ENCODE data around the gene SRP19. TPM values are rescaled to one million over a fixed set of nuclear protein-coding genes. Genes with fewer than 3 reads are reported as not detected.
A peak's percentile ranks its signal among the peaks of the same experiment; 100 is the strongest.
"Not testable (repeated sequence)": the region's sequence is repeated elsewhere in the genome, so short reads cannot be mapped to it uniquely, and the experiment has no call there.

The SRP19 gene
- 10 to 100 TPM; 62.3 to 78.2 (median 75.0) TPM for polyA plus RNA-seq (ENCODE audit: insufficient read depth in 1 of 5, insufficient read length in 5 of 5, low replicate concordance in 1 of 5)
- long read RNA-seq, donor 1, transcript SRP19-206 (5 exons, 2,841 nt) = major isoform, 22 of 35 reads
- long read RNA-seq, donor 1, partial matches to known transcripts = 0 of 35 reads
- long read RNA-seq, donor 1, other reads (novel, unspliced or antisense) = 0 of 35 reads
- long read RNA-seq, donor 2, transcript SRP19-206 (5 exons, 2,841 nt) = major isoform, 19 of 20 reads
- long read RNA-seq, donor 2, partial matches to known transcripts = 0 of 20 reads
- long read RNA-seq, donor 2, other reads (novel, unspliced or antisense) = 0 of 20 reads
- long read RNA-seq, donor 3, transcript SRP19-206 (5 exons, 2,841 nt) = major isoform, 27 of 41 reads
- long read RNA-seq, donor 3, transcript SRP19-205 (2 exons, 473 nt) = minor isoform, 6 of 41 reads
- long read RNA-seq, donor 3, partial matches to known transcripts = 0 of 41 reads
- long read RNA-seq, donor 3, other reads (novel, unspliced or antisense) = 0 of 41 reads
- long read RNA-seq, donor 4, transcript SRP19-206 (5 exons, 2,841 nt) = major isoform, 9 of 125 reads
- long read RNA-seq, donor 4, partial matches to known transcripts = 113 of 125 reads
- long read RNA-seq, donor 4, other reads (novel, unspliced or antisense) = 0 of 125 reads
- long read RNA-seq, donor 5, transcript SRP19-206 (5 exons, 2,841 nt) = major isoform, 37 of 49 reads
- long read RNA-seq, donor 5, partial matches to known transcripts = 0 of 49 reads
- long read RNA-seq, donor 5, other reads (novel, unspliced or antisense) = 0 of 49 reads
- long read RNA-seq, donor 6, transcript SRP19-206 (5 exons, 2,841 nt) = major isoform, 30 of 205 reads
- long read RNA-seq, donor 6, partial matches to known transcripts = 169 of 205 reads
- long read RNA-seq, donor 6, other reads (novel, unspliced or antisense) = 0 of 205 reads
- long read RNA-seq, donor 7, transcript SRP19-201 (5 exons, 937 nt) = minor isoform, 6 of 26 reads
- long read RNA-seq, donor 7, transcript SRP19-206 (5 exons, 2,841 nt) = major isoform, 13 of 26 reads
- long read RNA-seq, donor 7, partial matches to known transcripts = 0 of 26 reads
- long read RNA-seq, donor 7, other reads (novel, unspliced or antisense) = 0 of 26 reads
- long read RNA-seq, donor 8, transcript SRP19-206 (5 exons, 2,841 nt) = major isoform, 8 of 10 reads
- long read RNA-seq, donor 8, partial matches to known transcripts = 0 of 10 reads
- long read RNA-seq, donor 8, other reads (novel, unspliced or antisense) = 0 of 10 reads

- DNase-seq = peak; percentile 93 to 95
Observed at GRCh38 chr5:112860929-112861637, at the start of gene SRP19. TSS of gene SRP19 (plus strand) at chr5:112861287. CDS start at chr5:112861377, 90 bp downstream.

DNA sequence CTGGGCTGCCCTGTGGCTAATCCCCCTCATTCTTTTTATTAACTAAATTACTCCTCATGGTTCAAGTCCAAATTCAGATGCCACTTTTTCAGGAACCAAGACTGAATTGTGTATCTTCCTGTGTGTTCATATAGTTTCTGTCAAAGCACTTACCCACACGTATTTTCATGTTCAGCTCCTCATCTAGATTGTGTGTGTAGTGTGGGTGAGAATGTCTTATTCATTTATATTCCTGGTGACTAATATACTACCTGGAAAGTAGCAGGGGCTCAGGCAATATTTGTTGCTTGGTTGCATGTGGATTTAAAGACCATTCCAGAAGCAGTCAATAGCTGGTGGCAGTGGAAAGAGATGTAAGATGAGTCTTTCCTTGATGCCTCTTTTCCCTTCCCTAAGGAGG lies 48.5 kb upstream of the SRP19 start:
- DNase-seq = no peak

GRCh38 chr5:112820246-112820645 lies 40.8 kb upstream of the SRP19 start:
- DNase-seq = no peak

GRCh38 chr5:112822456-112822855 lies 38.6 kb upstream of the SRP19 start:
- DNase-seq = no peak

GRCh38 chr5:112823181-112823580 lies 37.9 kb upstream of the SRP19 start:
- DNase-seq = no peak

GRCh38 chr5:112823656-112824055 lies 37.4 kb upstream of the SRP19 start:
- DNase-seq = no peak

- DNase-seq = no peak
Observed at GRCh38 chr5:112824197-112824596, 36.9 kb upstream of the SRP19 start.

- DNase-seq = no peak
Observed at GRCh38 chr5:112830378-112830777, 30.7 kb upstream of the SRP19 start.

- no peak for DNase-seq
Observed at GRCh38 chr5:112833971-112834370, 27.1 kb upstream of the SRP19 start.

- DNase-seq = no peak
Observed at GRCh38 chr5:112844489-112844888, 16.6 kb upstream of the SRP19 start.

DNA sequence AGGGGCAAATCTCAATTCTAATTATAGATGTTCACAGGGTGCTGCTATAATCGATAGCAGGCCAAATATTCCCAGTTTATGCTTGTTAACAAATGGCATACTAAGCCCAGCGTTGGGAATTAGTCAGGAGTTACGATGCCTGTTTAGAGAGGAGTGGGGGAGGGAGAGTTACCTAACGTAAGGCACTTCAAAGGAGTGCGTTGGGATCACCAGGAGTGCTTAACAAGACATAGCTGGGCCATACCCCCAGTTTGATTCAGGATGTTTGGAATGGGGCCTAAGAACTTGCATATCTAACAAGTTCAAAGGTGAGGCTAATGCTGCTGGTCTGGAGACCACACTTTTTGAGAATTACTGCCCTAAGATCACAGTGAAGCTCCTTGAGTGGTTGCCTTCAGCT lies 14.5 kb upstream of the SRP19 start:
- no peak for DNase-seq

GRCh38 chr5:112847306-112847705 lies 13.8 kb upstream of the SRP19 start:
- DNase-seq = no peak

GRCh38 chr5:112848116-112848811 lies 12.8 kb upstream of the SRP19 start:
- DNase-seq = peak; percentile 13 to 33

- no peak for DNase-seq
Observed at GRCh38 chr5:112849912-112850311, 11.2 kb upstream of the SRP19 start.

- DNase-seq = no peak
Observed at GRCh38 chr5:112854651-112855050, 6.4 kb upstream of the SRP19 start.

DNA sequence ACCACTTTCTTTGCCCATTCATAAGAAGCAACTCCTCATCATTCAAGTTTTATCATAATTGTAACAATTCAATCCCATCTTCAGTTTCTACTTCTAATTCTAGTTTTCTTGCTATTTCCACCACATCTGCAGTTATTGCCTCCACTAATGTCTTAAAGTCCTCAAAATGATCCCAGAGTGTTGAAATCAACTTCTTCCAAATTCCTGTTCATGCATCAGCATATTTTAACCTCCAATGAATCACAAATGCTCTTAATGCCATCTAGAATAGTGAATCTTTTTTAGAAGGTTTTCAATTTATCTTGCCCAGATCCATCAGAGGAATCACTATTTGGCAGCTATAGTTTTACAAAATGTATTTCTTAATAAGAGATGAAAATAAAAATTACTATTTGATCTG lies 3.2 kb upstream of the SRP19 start:
- no peak for DNase-seq

GRCh38 chr5:112860571-112860928 lies 537 bp upstream of the SRP19 start:
- not testable (repeated sequence) for DNase-seq

DNA sequence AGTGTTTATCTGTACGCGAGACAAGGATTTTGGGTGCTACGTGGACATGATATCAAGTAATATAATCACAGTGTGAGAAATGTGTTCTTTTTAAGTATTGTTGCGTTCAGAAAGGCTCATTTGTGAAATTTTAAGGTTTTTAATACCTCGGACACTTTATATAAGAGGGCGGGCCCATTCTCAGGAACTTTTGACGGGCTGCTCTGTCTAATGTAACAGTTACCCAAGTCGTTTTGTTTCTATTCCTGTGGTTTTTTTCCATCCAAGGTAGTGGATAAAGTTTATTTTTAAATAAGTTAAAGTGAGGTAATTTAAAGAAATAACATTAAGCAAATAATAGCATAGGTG lies 525 bp downstream of the SRP19 start:
- DNase-seq = no peak

GRCh38 chr5:112862085-112862484 lies 998 bp downstream of the SRP19 start:
- DNase-seq = no peak

DNA sequence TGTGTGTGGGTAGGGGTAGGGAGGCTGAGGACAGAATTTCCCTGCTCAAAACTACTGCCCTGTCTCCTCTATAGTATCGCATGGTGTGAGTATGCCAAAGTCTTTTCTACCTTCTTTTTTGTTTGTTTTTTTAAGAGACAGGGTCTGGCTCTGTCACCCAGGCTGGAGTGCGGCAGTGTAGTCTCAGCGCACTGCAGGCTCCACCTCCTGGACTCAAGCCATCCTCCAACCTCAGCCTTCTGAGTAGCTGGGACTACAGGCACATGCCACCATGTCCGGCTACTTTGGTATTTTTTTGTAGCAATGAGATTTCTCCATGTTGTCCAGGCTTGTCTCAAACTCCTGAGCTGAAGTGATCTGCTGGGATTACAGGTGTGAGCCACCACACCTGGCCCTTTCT lies 2.5 kb downstream of the SRP19 start:
- DNase-seq = no peak

GRCh38 chr5:112865128-112865527 lies 4.0 kb downstream of the SRP19 start:
- no peak for DNase-seq

Measured in right lung (tissue), 10 donors.